HEK293 (cell line): ENCODE results near the gene KIF17.

Experiments used
- CTCF ChIA-PET: fragments of 350-600 bp; formaldehyde crosslinking; extraction: SDS; loops from one replicate; lab custom pipeline; 2021; ENCODE audit warnings: antibody characterized with exemption; lab: Yijun Ruan, JAX
- POLR2A ChIA-PET: fragments of 300-600 bp; formaldehyde crosslinking; extraction: SDS; loops from one replicate; lab custom pipeline; 2020; ENCODE audit warnings: antibody characterized with exemption, inconsistent platforms; lab: Yijun Ruan, JAX
- H3K27ac ChIP-seq: fragments of 200-500 bp; sonication (Bioruptor generic); 2 replicates; pipeline ENCODE4 v1.5.1; 2014; ENCODE audit warnings: low read depth, low read length, control low read depth, inconsistent platforms; ENCODE audit errors: extremely low read depth
- H3K36me3 ChIP-seq, 2 experiments: fragments of 200-500 bp in 1 of 2; sonication (Bioruptor generic) in 1 of 2; 1 replicate in 1 of 2; 2 replicates in 1 of 2; pipeline ENCODE4 v1.5.1; 2014 to 2017; ENCODE audit warnings: inconsistent platforms in 2 of 2, low read length in 2 of 2; ENCODE audit not compliant: control insufficient read depth in 2 of 2, insufficient read depth in 1 of 2
- H3K4me1 ChIP-seq: fragments of 200-500 bp; sonication (Bioruptor generic); 2 replicates; pipeline ENCODE4 v1.5.1; 2014; ENCODE audit warnings: mild to moderate bottlenecking, low read length, inconsistent platforms; ENCODE audit not compliant: control insufficient read depth, insufficient read depth
- H3K4me3 ChIP-seq: 2 replicates; pipeline ENCODE4 v1.5.1; 2011; ENCODE audit warnings: low read depth, mild to moderate bottlenecking, control low read depth, low read length, moderate library complexity
- H3K9me3 ChIP-seq: fragments of 200-500 bp; sonication (Bioruptor generic); 2 replicates; pipeline ENCODE4 v1.5.1; 2014; ENCODE audit warnings: low read depth, low read length, inconsistent platforms; ENCODE audit not compliant: control insufficient read depth, insufficient read depth
- INSM2 ChIP-seq: fragments of 450-650 bp; formaldehyde crosslinking; IDR thresholded peaks from 2 replicates; pipeline ENCODE4 v1.5.1; 2016; ENCODE audit warnings: missing biosample characterization, missing genetic modification characterization
- KLF9 ChIP-seq: fragments of 450-650 bp; formaldehyde crosslinking; IDR thresholded peaks from 2 replicates; pipeline ENCODE4 v1.5.1; 2016; ENCODE audit warnings: missing biosample characterization, missing genetic modification characterization, low read depth
- PRDM10 ChIP-seq: fragments of 450-650 bp; formaldehyde crosslinking; IDR thresholded peaks from 2 replicates; pipeline ENCODE4 v1.5.1; 2016; ENCODE audit warnings: missing biosample characterization, missing genetic modification characterization
- REST ChIP-seq: fragments of 450-650 bp; formaldehyde crosslinking; IDR thresholded peaks from 2 replicates; pipeline ENCODE4 v1.5.1; 2016; ENCODE audit warnings: missing biosample characterization, missing genetic modification characterization
- SALL2 ChIP-seq: fragments of 450-650 bp; formaldehyde crosslinking; IDR thresholded peaks from 2 replicates; pipeline ENCODE4 v1.5.0; 2017; ENCODE audit warnings: missing biosample characterization, mild to moderate bottlenecking, missing genetic modification characterization, borderline replicate concordance
- YY2 ChIP-seq: fragments of 450-650 bp; formaldehyde crosslinking; IDR thresholded peaks from 2 replicates; pipeline ENCODE4 v1.5.1; 2016; ENCODE audit warnings: missing biosample characterization, missing genetic modification characterization
- ZBTB10 ChIP-seq: fragments of 450-650 bp; formaldehyde crosslinking; IDR thresholded peaks from 2 replicates; pipeline ENCODE4 v1.5.1; 2016; ENCODE audit warnings: missing biosample characterization, missing genetic modification characterization
- ZBTB20 ChIP-seq: fragments of 450-650 bp; formaldehyde crosslinking; IDR thresholded peaks from 2 replicates; pipeline ENCODE4 v1.5.1; 2016; ENCODE audit warnings: missing biosample characterization, missing genetic modification characterization
- ZNF10 ChIP-seq: fragments of 450-650 bp; formaldehyde crosslinking; IDR thresholded peaks from 2 replicates; pipeline ENCODE4 v1.5.1; 2017; ENCODE audit warnings: missing biosample characterization, missing genetic modification characterization
- ZNF155 ChIP-seq: fragments of 450-650 bp; formaldehyde crosslinking; IDR thresholded peaks from 2 replicates; pipeline ENCODE4 v1.5.1; 2016; ENCODE audit warnings: missing biosample characterization, missing genetic modification characterization
- ZNF169 ChIP-seq: fragments of 450-650 bp; formaldehyde crosslinking; IDR thresholded peaks from 2 replicates; pipeline ENCODE4 v1.5.1; 2016; ENCODE audit warnings: missing biosample characterization, missing genetic modification characterization
- ZNF221 ChIP-seq: fragments of 450-650 bp; formaldehyde crosslinking; IDR thresholded peaks from 2 replicates; pipeline ENCODE4 v1.5.1; 2017; ENCODE audit warnings: missing biosample characterization, missing genetic modification characterization, borderline replicate concordance
- ZNF280D ChIP-seq: fragments of 450-650 bp; formaldehyde crosslinking; IDR thresholded peaks from 2 replicates; pipeline ENCODE4 v1.5.1; 2016; ENCODE audit warnings: missing biosample characterization, missing genetic modification characterization
- ZNF335 ChIP-seq: fragments of 450-650 bp; formaldehyde crosslinking; conservative IDR thresholded peaks from 2 replicates; pipeline ENCODE4 v1.5.1; 2016; ENCODE audit warnings: missing biosample characterization, missing genetic modification characterization
- ZNF423 ChIP-seq: fragments of 450-650 bp; formaldehyde crosslinking; IDR thresholded peaks from 2 replicates; pipeline ENCODE4 v1.5.1; 2016; ENCODE audit warnings: missing biosample characterization, missing genetic modification characterization
- ZNF530 ChIP-seq: fragments of 450-650 bp; formaldehyde crosslinking; IDR thresholded peaks from 2 replicates; pipeline ENCODE4 v1.5.1; 2016; ENCODE audit warnings: low read depth, missing biosample characterization, missing genetic modification characterization
- ZNF544 ChIP-seq: fragments of 450-650 bp; formaldehyde crosslinking; IDR thresholded peaks from 2 replicates; pipeline ENCODE4 v1.5.0; 2017; ENCODE audit warnings: missing biosample characterization, missing genetic modification characterization
- ZNF558 ChIP-seq: fragments of 450-650 bp; formaldehyde crosslinking; IDR thresholded peaks from 2 replicates; pipeline ENCODE4 v1.5.1; 2016; ENCODE audit warnings: missing biosample characterization, missing genetic modification characterization
- ZNF560 ChIP-seq: fragments of 450-650 bp; formaldehyde crosslinking; IDR thresholded peaks from 2 replicates; pipeline ENCODE4 v1.5.1; 2017; ENCODE audit warnings: missing biosample characterization, missing genetic modification characterization, borderline replicate concordance
- ZNF600 ChIP-seq: fragments of 450-650 bp; formaldehyde crosslinking; IDR thresholded peaks from 2 replicates; pipeline ENCODE4 v1.5.1; 2016; ENCODE audit warnings: missing biosample characterization, missing genetic modification characterization
- ZNF843 ChIP-seq: fragments of 450-650 bp; formaldehyde crosslinking; IDR thresholded peaks from 2 replicates; pipeline ENCODE4 v1.5.1; 2016; ENCODE audit warnings: missing biosample characterization, missing genetic modification characterization

KIF17 gene

GRCh38 chr1:20735581-20736111 is 17.8 kb upstream of the KIF17 start (continued):
- no peak for TF ChIP-seq PRDM10
- no peak for TF ChIP-seq ZNF560
- no peak for TF ChIP-seq ZNF221 (tag by site-specific recombination)
- no peak for TF ChIP-seq ZNF544

- ChIA-PET POLR2A (interaction anchor here (2.1 kb wide), 1 partner anchor 53 kb away, joined by 8 read pairs; the partner anchor contains the start of gene HP1BP3), CTCF (interaction anchor here (0.6 to 2.0 kb wide), 6 partner anchors 10 to 1047 kb away, joined by 3 to 13 read pairs (median 4); no protein-coding TSS in a partner anchor)
- Histone ChIP-seq H3K9me3 (no peaks in the 10 kb centered on the region), H3K27ac (no peak overlapping the region), H3K36me3 (peaks cover 0 to 17% of the 10 kb centered on the region in 2 experiments; a peak in 1 of 3 replicates), H3K4me3 (no peak overlapping the region), H3K4me1 (peaks cover 8% of the 10 kb centered on the region)
- TF ChIP-seq ZNF169 (tag by site-specific recombination) (no peak), ZNF558 (tag by site-specific recombination) (0 out of 2 replicates have a peak, but pooled peaks have one; percentile 30), SALL2 (no peak), ZBTB10 (tag by site-specific recombination) (no peak), ZNF423 (tag by site-specific recombination) (no peak), ZNF530 (no peak), ZNF600 (tag by site-specific recombination) (0 out of 2 replicates have a peak, but pooled peaks have one; percentile 30), ZNF335 (peak; percentile 3), ZNF280D (tag by site-specific recombination) (no peak), KLF9 (tag by site-specific recombination) (no peak), YY2 (tag by site-specific recombination) (no peak), INSM2 (tag by site-specific recombination) (peak; percentile 12; the same call in 1 of the 2 replicates), ZNF155 (tag by site-specific recombination) (no peak), ZNF10 (tag by site-specific recombination) (no peak), REST (no peak), ZBTB20 (tag by site-specific recombination) (no peak), ZNF843 (tag by site-specific recombination) (no peak)
These were observed 15.7 kb upstream of the KIF17 start for GRCh38 chr1:20733360-20733975.
